ENCODE results near the gene KCTD4. TPM values are rescaled to one million over a fixed set of nuclear protein-coding genes. Genes with fewer than 3 reads are reported as not detected.

The KCTD4 gene
- polyA plus RNA-seq, 3 donors: 0.12 TPM; not detected in 2

- H3K36me3 Mint-ChIP-seq: peaks cover 32 to 52% of the 10 kb centered on the region in 2 donors
- Histone ChIP-seq H3K9me3 (replicated peaks in 1 of 2; ENCODE audit: control insufficient read depth in 1 of 2, insufficient read depth in 1 of 2, low read length in 2 of 2) (no peaks in the 10 kb centered on the region), H3K27ac (ENCODE audit: low read depth in 1 of 2, low read length in 2 of 2) (peak overlapping the region in 1 of 2 donors; percentile 6), H3K9ac (ENCODE audit: insufficient read depth, low read length, poor library complexity, severe bottlenecking) (no peak overlapping the region), H4K20me1 (ENCODE audit: insufficient read depth, low read length) (no peaks in the 10 kb centered on the region), H3K79me2 (ENCODE audit: insufficient read depth, low read length) (no peaks in the 10 kb centered on the region), H3K27me3 (ENCODE audit: control insufficient read depth in 2 of 2, insufficient read depth in 2 of 2, low read length in 2 of 2) (no peaks in the 10 kb centered on the region), H3K36me3 (replicated peaks in 1 of 2; ENCODE audit: control insufficient read depth in 1 of 2, insufficient read depth in 2 of 2, low read length in 2 of 2) (peaks cover 0 to 50% of the 10 kb centered on the region in 2 donors), H3K4me3 (replicated peaks in 1 of 3; ENCODE audit: low read depth in 2 of 3, low read length in 3 of 3) (no peak overlapping the region), H2AFZ (ENCODE audit: insufficient read depth, low read depth, low read length, poor library complexity, severe bottlenecking) (no peak overlapping the region), H3K4me2 (replicated peaks; ENCODE audit: extremely low read depth, low read length, poor library complexity, severe bottlenecking) (no peak overlapping the region), H3K4me1 (ENCODE audit: control insufficient read depth in 1 of 2, insufficient read depth in 2 of 2, low read length in 2 of 2) (no peaks in the 10 kb centered on the region)
- peaks cover 0 to 2% (median 0%) of the 10 kb centered on the region in 3 donors for H3K27me3 Mint-ChIP-seq (ENCODE audit: low read depth in 3 of 3)
- no peak overlapping the region for H3K4me3 Mint-ChIP-seq
- 89% methylated on average over 2 of the region's 2 CpGs for WGBS (ENCODE audit: insufficient coverage)
- H3K4me1 Mint-ChIP-seq: no peaks in the 10 kb centered on the region
- no peak overlapping the region for H3K27ac Mint-ChIP-seq
- intact Hi-C loops (cut with micrococcal nuclease): no loop called here
- TF ChIP-seq CTCF (IDR thresholded peaks at IDR 0.05): no peak
- DNase-seq: no peak
- H3K9me3 Mint-ChIP-seq: peaks cover 0 to 2% (median 0%) of the 10 kb centered on the region in 7 donors
Observed at GRCh38 chr13:45168555-45168930, 32.3 kb downstream of the KCTD4 start.

GRCh38 chr13:45167611-45168554 lies 33.0 kb downstream of the KCTD4 start:
- no peak for TF ChIP-seq CTCF (IDR thresholded peaks at IDR 0.05)
- Histone ChIP-seq H3K9me3 (replicated peaks in 1 of 2; ENCODE audit: control insufficient read depth in 1 of 2, insufficient read depth in 1 of 2, low read length in 2 of 2) (no peaks in the 10 kb centered on the region), H3K4me3 (replicated peaks in 1 of 3; ENCODE audit: low read depth in 2 of 3, low read length in 3 of 3) (no peak overlapping the region), H3K4me1 (ENCODE audit: control insufficient read depth in 1 of 2, insufficient read depth in 2 of 2, low read length in 2 of 2) (no peaks in the 10 kb centered on the region), H3K36me3 (replicated peaks in 1 of 2; ENCODE audit: control insufficient read depth in 1 of 2, insufficient read depth in 2 of 2, low read length in 2 of 2) (peaks cover 0 to 48% of the 10 kb centered on the region in 2 donors), H3K79me2 (ENCODE audit: insufficient read depth, low read length) (no peaks in the 10 kb centered on the region), H4K20me1 (ENCODE audit: insufficient read depth, low read length) (no peaks in the 10 kb centered on the region), H3K27ac (ENCODE audit: low read depth in 1 of 2, low read length in 2 of 2) (peak overlapping the region in 1 of 2 donors; percentile 6), H3K27me3 (ENCODE audit: control insufficient read depth in 2 of 2, insufficient read depth in 2 of 2, low read length in 2 of 2) (no peaks in the 10 kb centered on the region), H2AFZ (ENCODE audit: insufficient read depth, low read depth, low read length, poor library complexity, severe bottlenecking) (no peak overlapping the region), H3K9ac (ENCODE audit: insufficient read depth, low read length, poor library complexity, severe bottlenecking) (no peak overlapping the region), H3K4me2 (replicated peaks; ENCODE audit: extremely low read depth, low read length, poor library complexity, severe bottlenecking) (no peak overlapping the region)
- peaks cover 0 to 2% (median 0%) of the 10 kb centered on the region in 3 donors for H3K27me3 Mint-ChIP-seq (ENCODE audit: low read depth in 3 of 3)
- H3K4me1 Mint-ChIP-seq: no peaks in the 10 kb centered on the region
- no peak overlapping the region for H3K4me3 Mint-ChIP-seq
- 98% methylated on average over 9 of the region's 12 CpGs for WGBS (ENCODE audit: insufficient coverage)
- peaks cover 32 to 48% of the 10 kb centered on the region in 2 donors for H3K36me3 Mint-ChIP-seq
- H3K27ac Mint-ChIP-seq: peak overlapping the region in 3 of 7 donors; percentile 43 to 79 (median 50)
- intact Hi-C loops (cut with micrococcal nuclease): no loop called here
- H3K9me3 Mint-ChIP-seq: peaks cover 0 to 2% (median 0%) of the 10 kb centered on the region in 7 donors
- no peak for DNase-seq

All from CD14-positive monocyte (primary cell).